Measurements from ENCODE around the gene RPL26.
"Not testable (repeated sequence)": the region's sequence is repeated elsewhere in the genome, so short reads cannot be mapped to it uniquely, and the experiment has no call there.

Gene RPL26

DNA sequence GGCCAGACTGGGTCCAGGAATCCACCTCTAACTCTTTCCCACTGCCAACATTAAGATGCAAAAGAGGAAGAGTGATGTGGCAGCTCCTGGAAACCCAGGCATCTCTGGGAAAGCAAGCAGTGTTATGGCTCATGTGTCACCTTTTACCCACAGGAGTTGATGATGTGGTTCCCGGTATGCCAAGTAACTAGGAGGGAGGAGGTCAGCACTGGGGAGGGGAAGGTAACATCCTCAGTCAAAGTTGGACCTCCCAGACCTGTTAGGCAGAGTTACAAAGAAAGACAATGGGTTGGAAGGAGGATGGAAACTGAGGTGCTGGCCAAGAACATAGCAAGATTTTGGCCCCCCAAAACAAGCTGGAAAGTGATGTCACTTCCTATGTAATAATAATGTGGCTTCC lies 17.9 kb downstream of the RPL26 start:
- DNase-seq (ENCODE audit: low spot score), result no peak

DNA sequence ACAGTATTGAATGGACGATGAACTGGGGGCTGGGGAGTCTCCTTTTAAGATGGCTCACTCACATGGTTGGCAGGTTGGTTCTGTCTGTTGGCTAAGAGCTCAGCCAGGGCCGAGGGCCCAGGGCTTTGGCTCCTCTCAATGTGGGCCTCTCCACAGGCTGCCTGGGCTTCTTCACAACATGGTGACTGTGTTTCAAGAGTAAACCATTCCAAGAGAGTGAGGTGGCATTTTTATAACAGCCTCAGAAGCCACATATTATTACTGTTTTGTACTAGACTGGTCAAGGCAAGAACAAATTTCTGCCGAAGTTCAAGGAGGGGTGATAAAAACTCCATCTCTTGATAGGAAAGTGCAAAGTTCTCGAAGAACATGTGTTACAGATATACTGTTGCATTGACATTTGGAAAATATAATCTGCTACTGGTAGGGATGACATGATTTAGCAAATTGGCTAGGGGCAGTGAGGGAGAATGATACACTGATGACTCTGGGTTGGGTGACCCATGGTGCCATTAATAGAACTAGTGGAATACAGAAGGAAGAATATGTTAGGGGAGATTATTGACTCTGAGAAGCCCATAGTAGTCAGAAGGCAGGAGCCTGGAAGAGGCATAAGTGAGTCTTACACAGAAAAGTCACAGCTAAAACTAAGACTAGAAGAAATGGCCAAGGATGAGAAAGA lies 20.2 kb downstream of the RPL26 start:
- DNase-seq (ENCODE audit: low spot score), result peak; percentile 36

DNA sequence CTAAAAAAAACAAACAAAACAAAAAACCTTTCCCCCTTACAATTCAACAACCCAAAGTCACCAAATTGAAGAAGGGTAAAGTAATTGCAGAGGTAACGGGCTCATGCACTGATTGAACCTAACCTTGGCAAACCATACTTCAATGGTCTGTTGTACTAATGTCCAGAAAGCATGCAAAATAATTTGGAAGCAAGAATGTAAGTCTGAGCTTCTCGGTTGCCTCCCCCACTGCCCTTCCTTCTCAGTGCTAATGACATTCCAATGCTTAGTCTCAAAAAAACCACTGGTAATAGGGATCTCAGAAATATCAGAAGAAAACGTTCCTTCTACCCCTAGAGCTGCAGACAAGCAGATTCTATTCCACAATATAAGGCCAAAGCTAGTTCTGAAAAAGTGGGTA lies 22.2 kb downstream of the RPL26 start:
- no peak for DNase-seq (ENCODE audit: low spot score)

DNA sequence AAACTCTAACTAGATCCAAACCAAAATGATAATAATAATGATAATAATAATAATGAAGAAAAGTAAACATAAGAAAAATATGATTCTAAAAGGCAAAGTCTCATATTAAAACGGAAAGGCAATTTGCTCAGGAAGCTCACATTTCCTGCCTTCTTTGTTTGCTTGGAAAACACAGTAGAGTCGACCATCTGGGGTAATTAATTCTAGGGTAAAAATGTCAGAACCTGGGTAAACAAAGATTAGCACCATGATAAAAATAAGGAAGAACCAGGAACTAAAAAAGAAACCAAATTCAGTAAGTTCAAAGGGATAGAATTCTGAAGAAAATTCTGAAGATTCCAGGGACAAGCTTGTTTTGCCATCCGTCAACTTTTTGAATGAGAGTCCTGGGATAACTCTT lies 22.7 kb downstream of the RPL26 start:
- DNase-seq (ENCODE audit: low spot score), result no peak

DNA sequence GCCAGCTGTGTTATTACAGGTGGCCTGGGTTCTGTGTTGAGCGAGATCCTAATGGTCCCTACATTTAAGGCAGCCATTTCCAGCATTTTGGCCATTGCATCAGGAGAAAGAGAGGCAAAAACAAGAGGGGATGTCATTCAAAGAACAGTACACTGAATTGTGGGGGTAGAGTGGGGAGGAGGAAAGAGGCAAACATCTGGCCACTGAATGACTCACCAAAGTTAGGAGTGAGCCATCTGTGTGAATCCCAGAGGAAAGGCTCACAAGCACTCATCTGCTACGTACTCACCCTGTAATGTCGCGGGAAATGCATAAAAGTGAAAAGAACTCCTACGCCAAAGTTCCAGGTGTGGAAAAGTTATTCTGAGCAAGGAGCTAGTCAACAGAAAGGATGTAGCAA lies 23.2 kb downstream of the RPL26 start:
- peak; percentile 66 for DNase-seq (ENCODE audit: low spot score)

DNA sequence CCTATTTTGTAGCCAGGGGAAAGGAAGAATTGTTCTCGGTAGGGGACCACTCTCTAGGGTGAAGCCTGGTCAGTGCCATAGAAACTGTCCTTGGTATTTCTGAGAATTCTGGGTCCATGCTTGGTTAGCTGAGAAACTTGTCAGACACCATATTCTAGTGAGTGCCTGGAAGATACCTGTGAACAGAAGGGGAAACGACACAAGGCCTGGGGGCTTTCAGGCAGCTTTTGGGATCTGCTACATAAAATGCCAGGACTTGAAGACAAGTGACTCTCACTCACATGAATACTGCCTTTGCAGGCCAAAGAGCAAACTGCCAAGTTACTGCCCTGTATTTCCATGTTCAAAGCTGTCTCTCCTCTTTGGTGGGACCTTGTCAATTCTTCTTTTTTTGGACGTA lies 25.1 kb downstream of the RPL26 start:
- no peak for DNase-seq (ENCODE audit: low spot score)

DNA sequence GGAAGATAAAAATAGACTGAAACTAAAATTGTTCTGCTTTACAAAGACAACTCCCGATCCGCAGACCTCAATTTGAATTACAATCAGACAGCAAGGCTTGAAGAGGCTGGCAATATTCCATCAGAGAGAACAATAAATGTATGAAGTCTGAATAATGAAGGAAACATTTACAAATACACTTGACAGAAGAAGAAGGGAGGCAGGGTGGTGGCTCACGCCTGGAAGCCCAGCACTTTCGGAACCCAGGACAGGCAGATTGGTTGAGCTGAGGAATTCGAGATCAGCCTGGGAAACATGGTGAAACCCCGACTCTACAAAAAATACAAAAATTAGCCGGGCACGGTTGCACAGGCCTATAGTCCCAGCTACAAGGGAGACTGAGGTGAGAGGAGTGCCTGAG lies 28.8 kb downstream of the RPL26 start:
- DNase-seq (ENCODE audit: low spot score), result no peak

DNA sequence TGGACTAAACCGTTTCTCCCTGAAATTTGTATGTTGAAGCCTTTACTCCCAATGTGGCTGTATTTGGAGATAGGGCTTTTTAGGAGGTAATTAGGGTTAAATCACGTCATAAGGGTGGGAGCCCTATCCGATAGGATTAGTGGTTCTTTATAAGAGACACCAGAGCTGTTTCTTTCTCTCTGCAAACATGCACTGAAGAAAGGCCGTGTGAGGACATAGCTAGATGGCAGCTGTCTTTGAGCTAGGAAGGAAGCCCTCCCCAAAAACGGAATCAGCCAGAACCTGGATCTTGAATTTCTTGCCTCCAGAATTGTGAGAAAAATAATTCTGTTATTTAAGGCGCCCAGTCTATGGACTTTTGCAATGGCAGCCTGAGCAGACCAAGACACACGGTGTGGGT lies 29.3 kb downstream of the RPL26 start:
- DNase-seq (ENCODE audit: low spot score), result no peak

DNA sequence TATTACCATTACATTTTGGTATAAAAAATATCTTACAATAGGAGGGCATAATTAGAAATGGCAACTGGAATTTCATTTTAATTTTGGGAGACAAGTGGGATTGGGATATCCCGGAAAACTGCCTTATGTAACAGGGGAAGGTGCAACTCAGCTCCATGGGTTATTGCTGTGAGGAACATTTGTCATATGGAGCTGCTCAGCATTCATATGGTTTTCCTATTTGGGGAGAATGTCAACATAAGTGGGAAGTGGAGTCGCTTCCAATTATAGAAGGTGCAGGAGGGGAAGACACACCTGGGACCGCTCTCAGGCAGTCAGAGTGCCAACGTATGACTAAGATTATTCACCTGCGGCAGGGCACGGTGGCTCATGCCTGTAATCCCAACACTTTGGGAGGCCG lies 32.7 kb downstream of the RPL26 start:
- no peak for DNase-seq (ENCODE audit: low spot score)

DNA sequence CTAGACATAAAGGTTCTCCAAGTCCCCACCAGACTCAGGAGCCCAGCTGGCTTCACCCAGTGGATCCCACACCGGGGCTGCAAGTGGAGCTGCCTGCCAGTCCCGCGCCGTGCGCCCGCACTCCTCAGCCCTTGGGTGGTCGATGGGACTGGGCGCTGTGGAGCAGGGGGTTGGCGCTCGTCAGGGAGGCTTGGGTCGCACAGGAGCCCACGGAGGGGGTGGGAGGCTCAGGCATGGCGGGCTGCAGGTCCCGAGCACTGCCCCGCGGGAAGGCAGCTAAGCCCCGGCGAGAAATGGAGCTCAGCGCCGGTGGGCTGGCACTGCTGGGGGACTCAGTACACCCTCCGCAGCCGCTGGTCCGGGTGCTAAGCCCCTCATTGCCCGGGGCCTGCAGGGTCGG lies 36.0 kb downstream of the RPL26 start:
- not testable (repeated sequence) for DNase-seq (ENCODE audit: low spot score)

DNA sequence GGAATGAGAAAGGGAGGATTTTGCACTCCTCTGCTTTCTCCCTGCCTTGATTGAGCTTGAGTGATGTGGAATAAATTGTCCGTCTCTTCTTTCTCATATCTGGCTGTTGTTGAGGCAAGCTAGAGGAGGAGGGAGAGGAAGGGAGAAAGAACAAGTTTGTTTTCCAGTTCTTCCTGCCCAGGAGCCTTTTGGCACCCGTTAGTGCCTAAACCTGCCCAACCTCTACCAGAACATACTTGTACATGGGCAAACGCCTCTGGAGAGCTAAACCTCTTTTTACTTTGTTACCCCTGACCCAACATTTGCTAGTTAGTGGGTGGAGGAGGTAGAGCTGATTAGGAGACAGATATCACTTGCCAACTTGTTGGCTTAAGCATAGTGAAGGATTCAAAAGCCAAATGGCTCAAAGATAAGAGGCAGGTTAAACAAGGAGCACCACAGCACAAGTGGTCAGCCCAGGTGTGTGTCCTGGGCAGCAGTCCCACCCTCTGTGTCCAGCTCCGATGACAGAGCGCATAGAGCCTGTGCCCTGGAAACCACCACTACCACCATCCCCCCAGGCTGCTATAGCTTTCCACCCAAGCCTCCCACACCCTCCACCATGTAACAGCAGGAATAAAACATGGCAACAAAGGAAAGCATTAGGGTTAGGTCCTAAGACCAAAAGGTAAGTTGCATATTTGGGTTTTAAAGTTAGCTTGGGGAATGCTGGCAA lies 36.9 kb downstream of the RPL26 start:
- no peak for DNase-seq (ENCODE audit: low spot score)

DNA sequence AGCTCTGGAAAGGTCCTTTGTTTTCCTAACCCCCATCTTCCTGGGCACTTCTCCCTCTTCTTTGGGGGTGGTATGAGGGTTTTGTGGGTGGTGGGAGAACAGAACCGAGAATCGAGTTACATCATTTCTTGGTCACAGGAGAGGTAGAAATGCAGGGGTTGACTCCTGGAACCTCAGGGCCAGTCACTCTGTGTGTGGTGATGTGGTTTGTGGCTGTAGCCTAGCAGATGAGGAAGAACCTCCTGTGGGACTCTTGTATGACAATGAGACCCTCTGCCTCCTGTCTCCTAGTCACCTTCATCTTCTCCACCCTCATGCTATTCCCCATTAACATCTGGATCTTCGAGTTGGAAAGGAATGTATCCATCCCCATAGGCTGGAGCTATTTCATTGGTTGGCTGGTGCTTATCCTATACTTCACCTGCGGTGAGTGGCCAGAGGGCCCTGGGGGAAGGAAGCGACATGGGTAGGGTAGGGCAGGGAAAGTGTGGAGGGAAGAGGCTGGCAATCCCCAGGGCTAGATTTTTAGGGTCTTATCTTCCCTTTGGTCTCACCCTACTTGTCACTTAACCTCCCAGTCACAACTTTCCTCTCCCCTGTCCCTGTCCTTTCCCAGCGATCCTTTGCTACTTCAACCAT lies 37.8 kb downstream of the RPL26 start:
- DNase-seq (ENCODE audit: low spot score), result no peak

DNA sequence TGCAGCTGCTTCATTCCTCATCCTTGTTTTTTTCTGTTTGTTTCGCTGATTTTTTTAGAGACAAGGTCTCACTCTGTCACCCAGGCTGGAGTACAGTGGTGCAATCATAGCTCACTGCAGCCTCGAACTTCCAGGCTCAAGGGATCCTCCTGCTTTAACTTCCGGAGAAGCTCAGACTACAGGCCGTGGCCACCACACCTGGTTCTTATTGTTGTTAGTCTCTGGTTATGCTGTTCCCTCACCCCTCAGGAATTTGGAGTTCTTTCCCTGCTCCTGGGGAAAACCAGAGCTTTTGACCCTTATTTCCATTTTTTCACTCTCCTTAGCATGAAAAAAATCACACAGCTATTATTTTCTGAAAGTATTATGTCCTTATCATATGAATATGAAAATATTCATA lies 41.5 kb downstream of the RPL26 start:
- DNase-seq (ENCODE audit: low spot score), result no peak

DNA sequence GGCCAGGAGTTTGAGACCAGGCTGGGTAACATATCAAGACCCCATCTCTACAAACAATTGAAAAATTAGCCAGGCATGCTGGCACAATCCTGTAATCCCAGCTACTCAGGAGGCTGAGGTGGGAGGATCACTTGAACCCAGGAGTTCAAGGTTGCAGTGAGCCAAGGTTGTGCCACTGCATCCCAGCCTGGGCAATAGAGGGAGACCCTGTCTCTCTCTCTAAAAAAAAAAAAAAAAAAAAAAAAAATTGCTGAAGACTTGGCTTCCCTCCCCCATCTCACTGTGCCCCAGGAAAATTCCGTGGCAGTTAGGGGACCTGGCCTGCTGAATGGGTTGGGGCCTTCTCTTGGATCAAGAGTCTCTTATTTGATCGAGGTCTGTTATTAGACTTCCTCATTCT lies 43.5 kb downstream of the RPL26 start, which contains the start of gene ODF4:
TSS of gene ODF4 (plus strand) at position 301 of the 400 bp plus-strand sequence. CDS start 212 bp downstream, outside the sequence.
- DNase-seq (ENCODE audit: low spot score), result no peak

DNA sequence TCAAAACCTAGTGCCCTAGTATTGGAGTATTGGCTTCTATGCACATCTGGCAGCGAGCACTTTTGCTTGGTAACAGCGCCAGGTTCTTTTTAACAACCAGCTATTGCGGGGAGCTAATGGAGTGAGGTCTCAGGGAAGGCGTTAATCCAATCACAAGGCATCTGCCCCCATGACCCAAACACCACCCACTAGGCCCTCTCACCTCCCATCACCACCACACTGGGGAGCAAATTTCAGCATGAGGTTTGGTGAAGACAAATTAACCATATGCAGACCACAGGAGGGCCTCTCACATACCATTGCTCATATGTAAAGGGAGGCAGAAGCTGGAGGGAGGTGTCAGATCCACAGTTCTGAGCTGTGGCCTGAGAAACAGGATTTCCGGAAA lies 44.2 kb downstream of the RPL26 start:
- no peak for DNase-seq (ENCODE audit: low spot score)

DNA sequence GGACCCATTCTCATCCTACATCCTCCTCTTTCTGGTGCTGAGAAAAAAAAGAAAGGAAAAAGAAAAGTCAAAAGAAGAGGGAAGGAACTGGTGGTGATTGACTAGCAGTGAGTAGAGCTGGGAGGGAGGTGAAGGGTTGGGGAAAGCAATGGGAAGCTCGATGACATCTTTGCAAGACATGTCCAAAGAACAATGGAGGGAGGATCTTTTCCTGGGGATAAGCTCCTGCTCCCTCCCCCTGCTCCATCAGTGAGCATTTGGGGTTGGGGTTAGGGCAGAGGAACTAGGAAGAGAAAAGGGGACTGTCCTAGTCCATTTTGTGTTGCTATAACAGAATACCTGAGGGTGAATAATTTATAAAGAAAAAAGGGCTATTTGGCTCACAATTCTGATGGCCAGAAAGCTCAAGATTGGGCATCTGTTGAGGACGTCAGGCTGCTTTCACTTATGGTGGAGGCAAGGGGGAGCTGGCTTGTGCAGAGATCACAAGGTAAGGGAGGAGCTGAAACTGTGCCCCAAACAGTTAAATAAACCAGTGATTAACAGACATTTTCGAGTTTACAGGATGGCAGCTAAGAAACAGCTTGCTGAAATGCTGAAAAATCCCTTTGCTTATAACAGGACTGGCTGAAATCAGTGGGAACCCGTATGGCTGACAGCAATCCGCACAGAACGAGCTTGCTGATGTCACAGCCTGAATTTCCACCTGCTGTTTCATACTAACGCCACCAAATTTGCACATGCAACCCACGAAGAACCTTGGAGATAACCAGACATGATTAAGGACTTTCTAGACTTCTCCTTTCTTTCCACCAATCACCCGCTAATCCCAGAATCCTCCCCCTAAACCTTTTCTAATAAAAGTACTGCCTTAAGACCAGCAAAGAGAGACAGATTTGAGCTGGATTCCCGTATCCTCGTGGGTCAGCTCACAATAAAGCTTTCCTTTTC lies 44.9 kb downstream of the RPL26 start:
- DNase-seq (ENCODE audit: low spot score), result no peak

DNA sequence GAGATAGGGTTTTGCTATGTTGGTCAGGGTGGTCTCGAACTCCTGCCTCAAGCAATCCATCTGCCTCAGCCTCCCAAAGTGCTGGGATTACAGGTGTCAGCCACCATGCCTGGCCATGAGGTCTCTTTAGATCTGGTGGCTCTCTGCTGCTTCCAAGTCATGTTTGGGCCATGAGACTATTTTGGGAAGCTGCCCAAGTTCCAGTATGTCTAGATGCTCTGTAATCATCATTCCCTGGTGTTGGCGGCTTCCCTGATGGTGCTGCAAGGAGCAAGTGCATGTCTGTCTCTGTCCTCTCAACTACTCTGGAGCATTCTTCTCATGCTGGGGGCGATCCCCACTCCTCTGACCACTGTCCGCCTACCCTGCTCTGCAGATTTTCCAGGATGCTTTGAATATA lies 49.7 kb downstream of the RPL26 start:
- DNase-seq (ENCODE audit: low spot score), result no peak

DNA sequence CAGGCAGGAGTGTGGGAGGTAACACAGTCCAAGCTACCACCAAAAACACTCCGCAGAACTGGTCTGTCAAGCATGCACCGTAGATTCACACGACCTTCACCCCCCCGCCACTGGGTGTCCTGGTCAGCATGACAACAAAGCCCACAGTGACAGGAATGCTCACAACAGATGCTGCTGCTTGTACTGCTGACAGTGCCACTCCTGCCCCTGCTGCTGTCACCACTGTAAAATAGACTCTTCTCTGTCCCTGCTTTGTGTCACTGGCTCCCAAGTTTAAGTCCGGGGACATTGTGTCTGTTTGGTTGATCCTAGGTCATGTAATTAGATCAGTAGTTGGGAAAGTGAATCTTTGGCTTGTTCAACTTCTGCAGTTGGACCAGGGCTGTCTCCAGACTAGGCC lies 50.3 kb downstream of the RPL26 start:
- DNase-seq (ENCODE audit: low spot score), result no peak

DNA sequence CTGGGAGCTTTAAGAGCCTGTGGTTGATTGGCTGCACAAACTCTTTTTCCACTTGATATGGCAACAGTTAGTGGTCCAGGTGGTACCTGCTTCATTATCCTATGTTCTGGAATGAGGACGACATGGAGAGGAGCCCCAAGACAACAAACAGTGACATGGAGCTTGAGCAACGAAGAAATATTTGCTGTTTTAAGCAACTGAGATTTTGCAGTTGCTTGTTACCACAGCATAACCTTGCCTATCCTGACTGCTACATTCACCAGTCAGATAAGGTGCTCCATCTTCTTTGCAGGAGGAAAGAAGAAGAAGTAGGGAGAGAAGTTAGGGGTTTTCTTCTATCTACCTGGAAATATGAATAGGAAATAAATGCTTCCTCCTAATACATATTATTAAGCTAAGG lies 50.9 kb downstream of the RPL26 start:
- no peak for DNase-seq (ENCODE audit: low spot score)

Data from AG08396 (cell line).